ENCODE data around the gene SCFD2. TPM values are rescaled to one million over a fixed set of nuclear protein-coding genes. Genes with fewer than 3 reads are reported as not detected.

SCFD2 gene
- polyA plus RNA-seq, 1 donor from 2014 or later, result 5.0 TPM

- no peaks in the 10 kb centered on the region for H4K20me1 ChIP-seq (ENCODE audit: insufficient read depth)
- H2AFZ ChIP-seq (ENCODE audit: low read depth, low read length), result no peak overlapping the region
- TF ChIP-seq EP300 (conservative IDR thresholded peaks at IDR 0.05; ENCODE audit: poor library complexity, severe bottlenecking) (no peak), EZH2 (IDR thresholded peaks at IDR 0.05; ENCODE audit: borderline replicate concordance, insufficient read depth, low read length, poor library complexity, severe bottlenecking) (no peak)
- H3K9me3 ChIP-seq (ENCODE audit: low read length), result no peaks in the 10 kb centered on the region
- no peaks in the 10 kb centered on the region for H3F3A ChIP-seq (ENCODE audit: insufficient read depth, low read length, poor library complexity, severe bottlenecking)
- no peak overlapping the region for H3K27ac ChIP-seq (ENCODE audit: low read length)
- H3K9me2 ChIP-seq (ENCODE audit: insufficient read depth, low read length), result no peaks in the 10 kb centered on the region
- no peak overlapping the region for H3K4me2 ChIP-seq (ENCODE audit: low read length)
- no peaks in the 10 kb centered on the region for H3K79me2 ChIP-seq (replicated peaks; ENCODE audit: insufficient read depth, low read length)
- no peak overlapping the region for H3K9ac ChIP-seq (ENCODE audit: low read length)
- H3K36me3 ChIP-seq (ENCODE audit: insufficient read depth, low read length), result no peaks in the 10 kb centered on the region
- no peaks in the 10 kb centered on the region for H3K27me3 ChIP-seq (ENCODE audit: insufficient read depth, low read depth, low read length)
- H3K4me3 ChIP-seq (ENCODE audit: low read length), result no peak overlapping the region
These were observed 304.6 kb downstream of the SCFD2 start for GRCh38 chr4:53061091-53061850.

- Histone ChIP-seq H4K20me1 (ENCODE audit: insufficient read depth) (no peaks in the 10 kb centered on the region), H2AFZ (ENCODE audit: low read depth, low read length) (no peak overlapping the region), H3K4me2 (ENCODE audit: low read length) (no peak overlapping the region), H3K9ac (ENCODE audit: low read length) (no peak overlapping the region), H3K79me2 (replicated peaks; ENCODE audit: insufficient read depth, low read length) (no peaks in the 10 kb centered on the region), H3K27ac (ENCODE audit: low read length) (no peak overlapping the region), H3F3A (ENCODE audit: insufficient read depth, low read length, poor library complexity, severe bottlenecking) (no peaks in the 10 kb centered on the region), H3K36me3 (ENCODE audit: insufficient read depth, low read length) (no peaks in the 10 kb centered on the region), H3K27me3 (ENCODE audit: insufficient read depth, low read depth, low read length) (no peaks in the 10 kb centered on the region), H3K4me3 (ENCODE audit: low read length) (no peak overlapping the region), H3K9me3 (ENCODE audit: low read length) (no peaks in the 10 kb centered on the region), H3K9me2 (ENCODE audit: insufficient read depth, low read length) (no peaks in the 10 kb centered on the region)
- no peak for TF ChIP-seq EZH2 (IDR thresholded peaks at IDR 0.05; ENCODE audit: borderline replicate concordance, insufficient read depth, low read length, poor library complexity, severe bottlenecking)
- no peak for TF ChIP-seq POLR2AphosphoS5 (IDR thresholded peaks at IDR 0.05)
- no peak for TF ChIP-seq REST (IDR thresholded peaks at IDR 0.05; ENCODE audit: borderline replicate concordance)
- no peak for TF ChIP-seq RAD21 (conservative IDR thresholded peaks at IDR 0.05)
- TF ChIP-seq MXI1 (conservative IDR thresholded peaks at IDR 0.05; ENCODE audit: poor library complexity, severe bottlenecking), result no peak
- TF ChIP-seq TAF1 (IDR thresholded peaks at IDR 0.05; ENCODE audit: low read depth), result no peak
- TF ChIP-seq CTCF (IDR thresholded peaks at IDR 0.05; ENCODE audit: poor library complexity, severe bottlenecking), result no peak
- TF ChIP-seq EP300 (conservative IDR thresholded peaks at IDR 0.05; ENCODE audit: poor library complexity, severe bottlenecking), result no peak
- no peak for TF ChIP-seq SMC3 (conservative IDR thresholded peaks at IDR 0.05; ENCODE audit: poor library complexity)
These were observed 305.6 kb downstream of the SCFD2 start for GRCh38 chr4:53060278-53060677.
